SH-SY5Y (cell line): Measurements from ENCODE around the gene CDKL2.

Experiments
- GATA2 ChIP-seq: IDR thresholded peaks from 2 replicates; pipeline ENCODE4 v1.6.1; 2011; ENCODE audit warnings: mild to moderate bottlenecking, low read depth, low read length
- GATA3 ChIP-seq: IDR thresholded peaks from 2 replicates; pipeline ENCODE4 v1.6.1; 2011; ENCODE audit warnings: low read depth, mild to moderate bottlenecking, low read length, moderate library complexity

DNA sequence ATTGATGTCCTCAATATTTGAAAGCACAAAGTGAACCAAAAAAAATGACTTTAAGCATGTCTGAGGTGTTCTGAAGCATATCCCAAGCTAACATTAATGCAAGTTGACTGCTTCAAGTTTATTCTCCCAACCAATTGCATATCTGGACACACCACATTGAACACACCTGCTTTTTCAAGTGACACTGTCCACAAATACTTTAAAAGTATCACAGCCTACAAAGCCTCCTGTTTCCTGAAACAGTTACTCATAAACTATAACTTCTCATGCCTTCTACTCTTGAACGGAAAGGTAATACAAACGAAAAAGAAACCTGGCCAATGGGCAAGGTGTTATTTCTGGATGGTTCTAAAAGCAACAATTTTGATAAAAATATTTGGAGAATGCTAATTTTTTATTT is 1.1 kb downstream of the CDKL2 start:
- TF ChIP-seq GATA3 (no peak), GATA2 (no peak)
